ENCODE results near the gene IL25. TPM values are rescaled to one million over a fixed set of nuclear protein-coding genes. Genes with fewer than 3 reads are reported as not detected.

IL25 gene
- total and polyA plus RNA-seq, 2 of the 8 experiments (the other 6 are each of a cell fraction or from before 2014, with no cell fraction given) = not detected

DNA sequence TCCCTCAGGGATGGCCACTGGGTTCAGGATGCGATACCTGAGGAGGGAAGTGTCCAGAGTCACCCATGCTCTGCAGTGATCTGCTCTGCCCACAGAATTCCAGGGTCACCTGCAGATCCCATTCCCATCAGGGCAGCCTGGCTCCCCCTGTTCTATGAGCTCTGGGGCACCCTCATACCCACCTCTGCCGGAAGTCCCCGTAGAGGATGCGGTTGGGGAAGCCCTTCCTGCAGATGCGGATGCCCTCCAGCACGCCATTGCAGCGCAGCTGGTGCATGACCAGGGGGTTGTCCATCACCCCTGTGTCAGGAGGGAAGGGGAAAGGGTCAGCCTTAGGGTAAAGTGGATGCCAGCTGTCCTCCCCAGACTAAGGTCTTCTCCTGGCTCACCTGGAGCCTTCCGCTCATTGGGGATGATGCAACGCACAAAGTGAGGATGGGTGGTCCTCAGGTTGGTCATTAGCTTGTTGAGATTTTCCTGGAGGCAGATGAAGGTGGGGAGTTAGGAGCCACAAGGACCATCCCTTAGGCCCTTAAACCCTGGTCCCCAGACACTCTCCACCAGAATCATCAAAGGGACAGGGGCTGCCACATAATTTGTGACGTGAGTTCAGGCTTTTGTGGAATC is 24.3 kb downstream of the IL25 start:
- CTCF ChIA-PET (ENCODE audit: partially characterized antibody) = interaction anchor here (1.2 to 7.0 kb wide), 3 partner anchors 17 to 86 kb away, joined by 4 to 96 read pairs (median 6); partner anchors contain the start of gene CMTM5
- no peak overlapping the region for H2AK5ac ChIP-seq (ENCODE audit: low read depth, low read length)
- no peaks in the 10 kb centered on the region for H3K9me3 ChIP-seq (ENCODE audit: insufficient read depth in 2 of 2, low read depth in 1 of 2, low read length in 1 of 2)
- H2BK20ac ChIP-seq (ENCODE audit: low read length) = no peak overlapping the region
- 97% methylated on average over 10 of the region's 10 CpGs; no CpG with 5 or more reads in 1 of the 2 experiments for WGBS, 2 experiments (ENCODE audit: extremely low coverage in 1 of 2, insufficient coverage in 1 of 2, insufficient read length in 1 of 2, insufficient replicate concordance in 2 of 2, low coverage in 1 of 2, low lambda C conversion rate in 2 of 2, missing lambda C conversion rate in 1 of 2)
- H4K91ac ChIP-seq (replicated peaks; ENCODE audit: insufficient read length, low read length) = no peak overlapping the region
- H4K5ac ChIP-seq (ENCODE audit: insufficient read length, low read depth, low read length) = no peak overlapping the region
- no peak overlapping the region for H3K27ac ChIP-seq (ENCODE audit: low read depth, low read length)
- H3K14ac ChIP-seq (ENCODE audit: insufficient read length) = no peak overlapping the region
- H2BK15ac ChIP-seq (ENCODE audit: low read length) = no peak overlapping the region
- no peaks in the 10 kb centered on the region for H3K4me1 ChIP-seq (replicated peaks in 1 of 4; ENCODE audit: control insufficient read depth in 3 of 4, insufficient read depth in 4 of 4, low read length in 3 of 4)
- no peak overlapping the region for H3K23ac ChIP-seq (ENCODE audit: insufficient read length)
- H3K4me3 ChIP-seq (ENCODE audit: extremely low read depth in 1 of 4, insufficient read depth in 2 of 4, low read depth in 3 of 4, low read length in 4 of 4) = no peak overlapping the region
- peaks cover 0 to 2% of the 10 kb centered on the region in 2 experiments for H4K20me1 ChIP-seq (replicated peaks in 1 of 2; ENCODE audit: control insufficient read depth in 1 of 2, insufficient read depth in 2 of 2, low read length in 2 of 2)
- H3K79me2 ChIP-seq (ENCODE audit: control insufficient read depth in 1 of 2, insufficient read depth in 2 of 2, low read length in 2 of 2) = no peaks in the 10 kb centered on the region
- H4K8ac ChIP-seq (ENCODE audit: extremely low read depth, insufficient read depth, low read length) = no peak overlapping the region
- H3K4me2 ChIP-seq (ENCODE audit: insufficient read depth in 1 of 2, low read depth in 2 of 2, low read length in 2 of 2) = no peak overlapping the region
- DNase-seq (ENCODE audit: low read depth in 1 of 2, low spot score in 2 of 2) (no peak), FAIRE-seq (no peak)
- H3K56ac ChIP-seq (replicated peaks; ENCODE audit: insufficient read length, low read depth, low read length) = no peak overlapping the region
- no peaks in the 10 kb centered on the region; a peak in 3 of 7 replicates for H3K27me3 ChIP-seq (replicated peaks in 1 of 4; ENCODE audit: control insufficient read depth in 3 of 4, extremely low read depth in 1 of 4, insufficient read depth in 3 of 4, low read length in 3 of 4)
- H2BK12ac ChIP-seq (ENCODE audit: low read depth, low read length) = no peak overlapping the region
- H2BK120ac ChIP-seq (replicated peaks; ENCODE audit: low read depth, low read length) = no peak overlapping the region
- H2BK5ac ChIP-seq (ENCODE audit: low read depth, low read length) = no peak overlapping the region
- H3K79me1 ChIP-seq (ENCODE audit: low read depth, low read length) = no peaks in the 10 kb centered on the region
- H3K18ac ChIP-seq (ENCODE audit: extremely low read depth, low read length) = no peak overlapping the region
- H3K9ac ChIP-seq (replicated peaks in 1 of 4; ENCODE audit: extremely low read depth in 1 of 4, low read depth in 3 of 4, low read length in 3 of 4) = no peak overlapping the region
- no peaks in the 10 kb centered on the region for H3K23me2 ChIP-seq (ENCODE audit: low read depth, low read length)
- H3K4ac ChIP-seq (replicated peaks; ENCODE audit: insufficient read length, low read depth, low read length) = no peak overlapping the region
- POLR2A ChIA-PET (ENCODE audit: partially characterized antibody) = interaction anchor here (1.1 kb wide), 1 partner anchor 51 kb away, joined by 3 read pairs; no protein-coding TSS in a partner anchor
- H2AFZ ChIP-seq (ENCODE audit: low read length) = no peak overlapping the region
- H3K36me3 ChIP-seq (ENCODE audit: control insufficient read depth in 2 of 4, insufficient read depth in 4 of 4, low read length in 3 of 4) = no peaks in the 10 kb centered on the region
- TF ChIP-seq SP1 (IDR thresholded peaks at IDR 0.05; ENCODE audit: low read depth, low read length) (no peak), TBP (IDR thresholded peaks at IDR 0.05; ENCODE audit: low read depth, low read length) (no peak), TAF1 (IDR thresholded peaks at IDR 0.05; ENCODE audit: low read depth, low read length) (no peak), SP2 (IDR thresholded peaks at IDR 0.05; ENCODE audit: low read length) (no peak), SAP30 (IDR thresholded peaks at IDR 0.05; ENCODE audit: insufficient read depth, insufficient replicate concordance, low read length) (no peak), ATF3 (IDR thresholded peaks at IDR 0.05; ENCODE audit: insufficient read depth, low read depth, low read length) (no peak), RNF2 (IDR thresholded peaks at IDR 0.05; ENCODE audit: borderline replicate concordance, low read depth, low read length, missing control alignments, poor library complexity, severe bottlenecking) (no peak), ZNF274 (IDR thresholded peaks at IDR 0.05; ENCODE audit: borderline replicate concordance, extremely low read depth, low read length) (no peak), POLR2A (IDR thresholded peaks at IDR 0.05; ENCODE audit: control extremely low read depth in 1 of 2, low read depth in 2 of 2, low read length in 2 of 2) (no peak)
- TF ChIP-seq, protein P1, sequence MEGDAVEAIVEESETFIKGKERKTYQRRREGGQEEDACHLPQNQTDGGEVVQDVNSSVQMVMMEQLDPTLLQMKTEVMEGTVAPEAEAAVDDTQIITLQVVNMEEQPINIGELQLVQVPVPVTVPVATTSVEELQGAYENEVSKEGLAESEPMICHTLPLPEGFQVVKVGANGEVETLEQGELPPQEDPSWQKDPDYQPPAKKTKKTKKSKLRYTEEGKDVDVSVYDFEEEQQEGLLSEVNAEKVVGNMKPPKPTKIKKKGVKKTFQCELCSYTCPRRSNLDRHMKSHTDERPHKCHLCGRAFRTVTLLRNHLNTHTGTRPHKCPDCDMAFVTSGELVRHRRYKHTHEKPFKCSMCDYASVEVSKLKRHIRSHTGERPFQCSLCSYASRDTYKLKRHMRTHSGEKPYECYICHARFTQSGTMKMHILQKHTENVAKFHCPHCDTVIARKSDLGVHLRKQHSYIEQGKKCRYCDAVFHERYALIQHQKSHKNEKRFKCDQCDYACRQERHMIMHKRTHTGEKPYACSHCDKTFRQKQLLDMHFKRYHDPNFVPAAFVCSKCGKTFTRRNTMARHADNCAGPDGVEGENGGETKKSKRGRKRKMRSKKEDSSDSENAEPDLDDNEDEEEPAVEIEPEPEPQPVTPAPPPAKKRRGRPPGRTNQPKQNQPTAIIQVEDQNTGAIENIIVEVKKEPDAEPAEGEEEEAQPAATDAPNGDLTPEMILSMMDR (IDR thresholded peaks at IDR 0.05; ENCODE audit: control extremely low read depth in 1 of 3, insufficient read depth in 1 of 3, low read depth in 1 of 3, low read length in 3 of 3) = no peak

Data from H1 (cell line).